G401.6 (cell line): ENCODE results near the gene ARRDC2.
"Not testable (repeated sequence)": the region's sequence is repeated elsewhere in the genome, so short reads cannot be mapped to it uniquely, and the experiment has no call there.

Experiments used
- FAIRE-seq: peaks from 2 replicates; lab custom pipeline; 2012; peaks lifted over from hg19 to GRCh38; lab: Jason Lieb, UNC

ARRDC2 gene

GRCh38 chr19:17989425-17990094 lies 18.4 kb upstream of the ARRDC2 start:
- no peak for FAIRE-seq

GRCh38 chr19:17993076-17993813 lies 14.7 kb upstream of the ARRDC2 start:
- FAIRE-seq, result no peak

- FAIRE-seq, result no peak
Observed at GRCh38 chr19:17996826-17997316, 11.1 kb upstream of the ARRDC2 start.

GRCh38 chr19:17997969-17998826 lies 9.8 kb upstream of the ARRDC2 start:
- no peak for FAIRE-seq

GRCh38 chr19:17998827-17999150 lies 9.2 kb upstream of the ARRDC2 start:
- FAIRE-seq, result no peak

- no peak for FAIRE-seq
Observed at GRCh38 chr19:17999684-18000479, 8.1 kb upstream of the ARRDC2 start.

GRCh38 chr19:18000480-18000914 lies 7.5 kb upstream of the ARRDC2 start:
- no peak for FAIRE-seq

- FAIRE-seq, result no peak
Observed at GRCh38 chr19:18000915-18001776, 6.8 kb upstream of the ARRDC2 start.

- no peak for FAIRE-seq
Observed at GRCh38 chr19:18001777-18002345, 6.1 kb upstream of the ARRDC2 start.

- no peak for FAIRE-seq
Observed at GRCh38 chr19:18002347-18002850, 5.6 kb upstream of the ARRDC2 start.

- not testable (repeated sequence) for FAIRE-seq
Observed at GRCh38 chr19:18005750-18006149, 2.2 kb upstream of the ARRDC2 start.

- peak; percentile 75 for FAIRE-seq
Observed at GRCh38 chr19:18007044-18007916, 690 bp upstream of the ARRDC2 start.

- no peak for FAIRE-seq
Observed at GRCh38 chr19:18008814-18009213, 844 bp downstream of the ARRDC2 start.

GRCh38 chr19:18009412-18010066 lies 1.6 kb downstream of the ARRDC2 start:
- FAIRE-seq, result no peak

- no peak for FAIRE-seq
Observed at GRCh38 chr19:18010149-18010548, 2.2 kb downstream of the ARRDC2 start.

- FAIRE-seq, result no peak
Observed at GRCh38 chr19:18013210-18014111, 5.5 kb downstream of the ARRDC2 start.

GRCh38 chr19:18014197-18014596 lies 6.2 kb downstream of the ARRDC2 start:
- FAIRE-seq, result no peak
